Measurements from ENCODE around the gene GALNT16.

GALNT16 gene

DNA sequence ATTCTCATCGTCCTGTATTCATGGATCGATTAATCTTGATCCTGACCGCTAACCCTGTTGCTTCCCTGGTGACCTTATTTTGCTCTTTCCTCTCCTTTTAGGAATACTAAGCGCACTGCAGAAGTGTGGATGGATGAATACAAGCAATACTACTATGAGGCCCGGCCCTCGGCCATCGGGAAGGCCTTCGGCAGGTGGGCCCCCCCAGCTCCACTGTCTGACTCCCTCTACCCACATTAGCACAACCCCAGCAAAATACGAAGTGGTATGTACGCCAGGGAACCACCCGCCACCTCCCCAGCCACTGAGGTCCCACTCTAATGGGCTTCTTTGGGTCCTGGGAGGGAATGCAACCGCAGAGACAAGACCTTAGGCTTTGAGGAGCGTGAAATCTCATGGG is 79.5 kb downstream of the GALNT16 start:
- DNase-seq (ENCODE audit: low read depth) = no peak

DNA sequence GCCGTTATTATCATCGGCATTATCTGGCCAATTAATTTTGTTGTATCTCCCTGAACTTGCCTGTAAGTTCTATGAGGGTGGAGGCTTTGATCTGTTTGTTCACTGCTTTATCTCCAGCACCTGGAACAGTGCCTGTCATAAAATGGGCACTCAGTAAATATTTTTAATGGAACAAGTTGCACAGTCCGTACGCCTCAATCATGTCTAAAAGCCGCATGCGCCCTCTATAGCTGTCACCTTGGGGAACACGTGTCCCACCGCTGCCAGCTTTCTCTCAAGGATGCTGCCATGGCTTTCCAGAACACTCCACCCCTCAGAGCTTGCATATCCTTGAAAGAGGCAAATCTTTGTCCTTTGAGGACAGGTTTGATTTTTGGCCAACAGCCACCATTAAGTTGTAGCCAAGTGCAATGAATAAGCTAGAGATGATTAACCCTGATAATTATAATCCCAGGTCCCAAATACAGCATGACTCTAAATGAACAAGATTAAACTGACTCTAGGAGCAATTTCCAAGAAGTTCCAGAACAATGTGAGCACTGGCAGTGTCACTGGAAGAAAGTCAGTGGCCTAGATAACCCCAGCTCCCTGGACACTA is 83.1 kb downstream of the GALNT16 start:
- no peak for DNase-seq (ENCODE audit: low read depth)

DNA sequence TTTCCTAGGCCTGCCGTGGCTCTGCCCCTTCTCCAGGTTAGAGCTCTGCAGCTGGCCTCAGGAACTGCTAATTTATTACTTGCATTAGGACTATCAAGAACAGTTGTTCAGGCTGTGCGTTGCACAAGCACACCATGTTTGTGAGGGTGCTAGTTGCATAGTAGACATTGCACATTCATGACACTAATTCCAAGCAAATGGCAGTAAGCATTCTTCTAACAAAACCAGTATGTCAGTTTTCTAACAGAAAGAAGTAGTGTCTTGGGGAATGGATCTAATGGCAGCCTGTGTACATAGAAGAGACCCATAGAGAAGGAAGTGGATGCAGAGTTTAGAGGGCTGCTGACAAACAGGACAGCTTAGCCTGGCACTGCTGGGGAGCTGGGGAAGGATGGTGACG is 84.2 kb downstream of the GALNT16 start:
- DNase-seq (ENCODE audit: low read depth) = no peak

DNA sequence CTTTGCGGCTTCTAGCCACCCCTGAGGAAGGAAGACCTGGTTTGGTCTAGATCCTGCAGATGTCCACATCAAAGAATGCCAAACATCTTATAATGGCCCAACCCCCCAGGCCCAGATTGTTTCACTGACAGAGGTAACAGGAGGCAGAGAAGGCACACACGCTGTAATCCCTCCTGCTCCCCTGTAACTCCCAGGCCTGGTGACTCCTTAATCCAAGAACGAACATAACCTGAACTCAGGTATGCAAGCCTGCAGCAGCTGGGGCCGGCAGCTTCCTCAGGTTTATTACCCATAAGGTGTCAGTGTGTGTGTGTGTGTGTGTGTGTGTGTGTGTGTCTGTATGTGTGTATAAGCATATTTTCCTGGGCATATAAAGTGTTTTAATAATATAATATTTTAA is 85.4 kb downstream of the GALNT16 start:
- DNase-seq (ENCODE audit: low read depth) = no peak

DNA sequence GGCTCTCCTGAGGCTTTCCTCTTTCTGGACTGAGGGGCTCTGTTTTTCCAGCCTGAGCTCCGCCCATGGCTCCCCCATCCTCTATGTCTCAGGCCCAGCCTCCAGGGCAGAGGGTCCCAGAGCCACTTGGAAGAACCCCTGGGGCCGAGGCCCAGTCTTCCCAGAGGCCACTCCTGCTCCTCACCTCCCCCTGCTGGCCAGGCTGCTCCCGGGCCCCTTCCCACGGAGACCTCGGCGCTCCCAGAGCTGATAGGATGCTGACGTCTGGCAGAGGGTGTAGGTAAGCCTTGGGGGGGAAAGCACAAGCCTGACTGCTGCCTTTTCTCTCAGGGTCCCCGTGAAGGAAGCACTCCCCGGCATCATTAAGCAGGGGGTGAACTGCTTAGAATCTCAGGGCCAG is 86.8 kb downstream of the GALNT16 start:
- peak; percentile 9 for DNase-seq (ENCODE audit: low read depth)

DNA sequence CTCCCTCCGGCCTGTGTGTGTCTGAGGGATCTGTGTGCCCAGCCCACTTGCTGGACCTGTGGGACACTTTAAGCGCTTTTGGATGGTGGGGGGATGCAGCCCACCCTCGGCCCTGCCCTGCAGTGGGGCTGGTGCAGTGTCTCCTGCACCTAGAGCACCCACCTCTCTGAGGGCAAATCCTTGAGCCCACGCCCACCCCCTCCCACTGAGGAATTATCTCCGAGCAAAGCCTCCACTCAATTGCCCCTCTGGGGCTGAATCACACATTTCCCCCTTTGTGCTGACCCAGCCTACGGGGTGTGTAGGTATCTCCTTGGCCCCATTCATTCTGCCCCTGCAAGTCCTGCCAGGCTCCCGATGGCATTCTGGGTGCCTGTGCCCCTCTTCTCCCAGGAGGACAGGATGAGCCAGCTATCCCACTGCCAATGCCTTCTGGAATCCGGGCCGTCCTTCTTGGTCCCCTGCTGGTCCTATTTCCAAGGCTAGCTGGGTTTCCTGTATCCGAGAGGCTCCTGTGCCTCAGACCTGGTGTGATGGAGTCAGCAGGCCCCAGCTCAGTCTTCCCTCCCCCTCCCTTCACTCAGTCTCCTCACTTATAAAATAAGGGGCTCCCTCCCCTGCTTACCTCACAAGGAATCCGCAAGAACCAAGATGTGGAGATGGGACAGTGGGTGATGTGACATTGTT is 89.3 kb downstream of the GALNT16 start:
- DNase-seq (ENCODE audit: low read depth) = no peak

DNA sequence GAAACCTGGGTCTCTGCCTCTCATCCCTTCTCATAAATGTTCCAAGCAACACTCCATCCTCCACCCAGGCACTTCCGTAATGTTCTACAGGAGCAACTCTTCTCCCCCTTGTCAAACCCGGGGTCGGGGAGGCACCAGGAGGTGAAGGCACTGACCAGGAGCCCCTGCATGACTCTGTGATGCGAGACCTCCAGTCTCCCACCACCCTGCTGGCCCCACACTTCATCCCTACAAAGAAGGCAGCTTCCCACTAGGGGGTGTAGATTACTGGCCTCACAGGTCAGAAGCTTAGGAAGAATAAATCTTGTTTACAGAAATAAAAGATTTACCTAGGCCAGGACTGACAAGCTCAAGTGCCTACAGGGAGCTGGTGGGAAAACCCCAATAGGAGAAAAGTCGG is 90.9 kb downstream of the GALNT16 start:
- DNase-seq (ENCODE audit: low read depth) = no peak

DNA sequence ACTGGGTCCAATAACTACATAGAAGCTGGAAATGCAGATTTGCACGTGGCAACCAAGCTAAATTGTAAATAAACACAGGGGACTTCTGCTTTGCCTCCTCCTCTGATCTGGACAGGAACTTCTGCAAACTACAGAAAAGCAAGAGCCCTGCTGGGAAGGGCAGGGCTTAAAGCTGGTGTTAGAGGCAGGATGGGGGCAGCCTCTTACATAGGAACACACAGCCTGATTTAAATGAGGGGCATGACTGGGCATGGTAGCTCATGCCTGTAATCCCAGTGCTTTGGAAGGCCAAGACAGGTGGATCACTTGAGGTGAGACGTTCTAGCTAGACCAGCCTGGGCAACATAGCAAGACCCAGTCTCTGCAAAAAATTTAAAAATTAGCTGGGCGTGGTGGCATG is 91.4 kb downstream of the GALNT16 start:
- no peak for DNase-seq (ENCODE audit: low read depth)

DNA sequence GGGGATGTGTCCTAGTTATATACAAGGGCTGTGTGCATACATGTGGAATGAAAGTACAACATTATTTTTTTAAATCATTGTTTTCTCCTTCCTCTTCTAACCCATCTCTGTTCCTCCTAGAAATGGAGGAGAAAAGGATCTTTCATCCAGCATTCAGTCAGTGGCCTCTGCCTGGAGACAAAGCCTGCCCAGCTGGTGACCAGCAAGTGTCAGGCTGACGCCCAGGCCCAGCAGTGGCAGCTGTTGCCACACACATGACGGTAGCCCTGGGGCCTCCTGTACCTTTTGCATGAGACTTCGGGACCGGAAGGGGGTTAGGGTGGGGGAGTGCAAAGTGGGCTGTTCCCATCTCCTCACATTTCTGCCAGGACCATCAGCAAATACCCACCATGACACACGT is 92.0 kb downstream of the GALNT16 start:
- DNase-seq (ENCODE audit: low read depth) = no peak

DNA sequence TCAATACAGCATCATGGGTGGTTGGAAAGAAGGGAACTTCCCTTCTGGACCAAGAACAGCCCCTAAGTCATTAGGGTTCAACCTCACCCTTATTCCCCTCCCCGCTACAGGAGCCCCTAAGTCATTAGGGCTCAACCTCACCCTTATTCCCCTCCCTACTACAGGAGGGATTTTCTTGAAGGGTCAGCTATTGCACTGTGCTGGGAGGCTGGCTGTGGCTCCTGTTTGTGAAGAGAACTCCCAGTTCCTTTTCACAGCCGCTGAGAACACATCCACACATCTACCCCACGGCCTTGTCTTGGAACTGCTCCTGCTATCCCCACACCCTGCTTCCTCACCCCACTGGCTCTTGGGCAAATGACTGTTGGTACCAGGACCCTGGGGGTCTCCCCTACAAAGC is 93.2 kb downstream of the GALNT16 start:
- DNase-seq (ENCODE audit: low read depth) = no peak

DNA sequence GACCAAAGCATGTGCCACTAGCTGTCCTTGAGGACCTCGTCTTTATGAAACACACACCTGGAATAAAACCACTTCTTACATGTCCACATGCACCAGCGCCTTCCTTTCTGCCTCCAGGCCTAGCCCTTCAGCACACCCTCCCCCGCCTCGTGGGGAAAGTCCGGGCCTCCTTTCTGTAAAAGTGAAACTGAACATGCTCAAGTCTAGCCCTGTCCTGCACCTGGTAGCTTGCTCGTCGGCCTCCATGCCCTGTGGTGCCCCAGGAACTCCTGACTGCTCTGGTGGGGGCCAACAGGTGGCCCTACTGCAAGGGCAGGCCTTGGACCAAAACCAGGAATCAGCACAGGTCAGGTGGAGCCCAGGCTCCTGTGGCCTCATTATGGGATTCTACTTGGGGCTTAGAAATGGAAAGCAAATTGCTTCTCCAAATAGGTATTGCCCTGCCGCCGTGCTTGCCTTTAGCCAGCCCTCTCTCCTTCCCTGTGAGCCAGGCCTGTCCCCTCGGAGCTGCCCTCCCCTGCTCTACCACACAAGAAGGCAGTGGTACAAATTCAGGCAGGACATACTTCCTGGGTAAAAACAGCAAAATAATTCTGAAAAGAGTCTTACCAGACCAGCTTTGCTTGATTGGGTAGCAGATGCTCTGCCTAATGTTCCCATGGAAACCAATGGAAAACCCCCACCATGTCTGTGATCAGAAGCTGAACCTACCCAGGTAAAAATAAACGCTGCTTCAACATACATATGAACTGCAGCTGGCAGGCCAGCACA is 94.6 kb downstream of the GALNT16 start:
- DNase-seq (ENCODE audit: low read depth) = peak; percentile 11

DNA sequence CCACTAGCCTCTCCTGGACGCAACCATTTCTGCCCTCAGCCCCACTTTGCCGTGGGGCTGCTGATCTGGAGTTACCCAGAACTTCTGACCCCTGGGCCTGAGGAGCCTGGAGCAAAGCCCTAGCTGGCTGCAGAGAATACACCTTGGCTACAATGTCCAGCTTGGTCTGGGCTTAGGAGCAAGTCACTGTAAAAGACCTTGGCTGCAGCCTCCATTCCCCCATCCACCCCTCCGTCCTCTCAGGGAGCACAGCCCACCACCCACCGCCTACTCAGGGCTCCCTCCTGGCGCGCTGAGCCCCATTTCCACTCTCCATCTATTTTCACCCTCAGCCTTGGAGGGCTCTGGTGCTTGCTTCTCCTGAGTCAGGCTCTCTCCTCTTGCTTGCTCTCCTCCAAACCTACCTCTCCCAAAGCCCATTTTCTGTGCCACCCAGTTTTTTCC is 95.2 kb downstream of the GALNT16 start:
- no peak for DNase-seq (ENCODE audit: low read depth)

DNA sequence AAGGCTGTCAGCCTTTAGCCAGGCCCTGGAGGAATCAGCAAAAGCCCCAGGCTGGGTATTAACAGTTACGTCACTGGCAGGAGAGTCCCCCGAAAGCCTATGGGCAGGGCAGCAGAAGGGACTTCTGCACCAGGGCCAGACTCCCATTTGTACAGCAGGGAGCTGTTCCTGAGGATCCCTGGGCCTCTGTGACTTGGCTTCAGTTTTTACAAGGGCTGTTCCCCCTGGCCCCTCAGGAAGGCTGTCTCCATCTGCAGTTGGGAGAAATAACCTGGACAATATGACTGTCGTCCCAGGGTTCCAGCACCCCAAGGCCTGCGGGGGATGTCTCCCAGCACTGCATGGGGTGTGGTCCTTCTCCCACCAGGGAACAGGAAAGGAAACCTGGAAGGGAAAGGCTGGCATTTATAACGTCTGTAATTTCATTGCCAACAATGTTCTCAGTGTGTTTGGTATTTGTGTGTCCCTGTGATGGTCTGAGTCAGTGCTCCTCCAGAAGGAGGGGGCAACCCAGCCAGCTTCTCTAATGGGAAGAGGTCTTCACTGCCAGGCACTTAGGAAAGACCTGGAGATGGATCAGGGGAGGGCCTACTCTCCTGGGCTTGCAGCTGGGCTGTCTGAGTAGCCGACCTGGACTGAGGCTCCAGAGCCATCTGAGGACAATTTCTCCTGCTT is 95.8 kb downstream of the GALNT16 start:
- peak; percentile 51 for DNase-seq (ENCODE audit: low read depth)

DNA sequence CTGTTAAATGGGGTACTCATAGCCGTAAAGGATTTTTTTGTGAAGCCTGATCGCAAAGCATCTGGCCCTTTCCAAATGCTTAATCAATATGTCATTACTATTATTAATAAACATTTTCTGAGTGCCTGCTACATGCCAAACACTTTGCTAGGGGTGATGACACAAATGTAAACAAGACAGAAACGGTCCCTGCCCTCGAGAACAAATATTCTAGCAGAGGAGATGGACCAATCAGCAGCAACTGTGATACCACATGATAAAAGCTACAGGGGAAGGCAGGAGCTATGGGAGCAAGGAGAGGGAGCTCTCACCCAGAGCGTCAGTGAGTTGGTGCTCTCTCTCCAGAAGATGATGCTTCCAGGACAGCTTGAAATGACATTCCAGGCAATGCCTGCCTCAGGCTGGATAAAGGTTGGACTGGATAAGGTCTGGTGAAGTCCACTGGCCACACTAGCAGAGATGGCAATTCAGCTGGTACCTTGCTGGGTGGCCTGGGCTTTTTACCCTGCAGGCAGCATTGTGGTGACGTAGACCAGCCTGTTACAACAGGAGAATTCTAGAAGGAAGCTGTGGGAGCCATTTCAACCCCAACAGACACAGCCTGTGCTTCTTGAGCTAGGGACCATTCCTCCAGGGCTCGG is 97.1 kb downstream of the GALNT16 start:
- DNase-seq (ENCODE audit: low read depth) = no peak

DNA sequence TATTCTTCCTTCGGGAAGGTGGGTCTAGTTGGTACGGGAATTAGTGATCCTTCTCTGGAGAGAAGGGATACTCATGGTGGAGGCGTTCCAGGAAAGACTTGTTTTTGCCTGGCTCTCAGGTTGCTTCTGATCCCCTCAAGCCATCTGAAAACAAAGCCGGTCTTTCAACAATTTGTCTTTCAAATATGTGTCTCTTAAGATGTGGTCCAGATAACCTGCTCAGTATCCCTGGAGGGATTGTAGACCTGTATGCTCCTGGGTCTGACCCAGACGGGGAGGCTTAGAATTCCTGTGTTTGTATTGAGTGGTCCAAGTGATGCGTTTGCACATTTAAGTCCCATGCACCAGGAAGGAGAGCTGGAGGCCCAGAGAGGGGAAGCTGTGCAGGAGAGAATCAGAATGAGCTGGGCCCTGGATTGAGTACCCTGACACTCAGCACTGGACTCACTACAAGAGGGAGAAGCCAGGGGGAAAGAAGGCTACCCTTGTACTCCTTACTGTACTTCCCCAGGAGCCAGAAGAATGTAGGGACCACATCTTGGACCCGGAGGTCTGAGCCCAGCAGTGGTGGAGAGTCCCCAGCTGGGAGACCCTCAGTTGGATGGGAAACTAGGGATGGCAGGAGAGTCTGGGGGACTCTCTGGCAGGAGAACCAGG is 97.7 kb downstream of the GALNT16 start:
- DNase-seq (ENCODE audit: low read depth) = no peak

DNA sequence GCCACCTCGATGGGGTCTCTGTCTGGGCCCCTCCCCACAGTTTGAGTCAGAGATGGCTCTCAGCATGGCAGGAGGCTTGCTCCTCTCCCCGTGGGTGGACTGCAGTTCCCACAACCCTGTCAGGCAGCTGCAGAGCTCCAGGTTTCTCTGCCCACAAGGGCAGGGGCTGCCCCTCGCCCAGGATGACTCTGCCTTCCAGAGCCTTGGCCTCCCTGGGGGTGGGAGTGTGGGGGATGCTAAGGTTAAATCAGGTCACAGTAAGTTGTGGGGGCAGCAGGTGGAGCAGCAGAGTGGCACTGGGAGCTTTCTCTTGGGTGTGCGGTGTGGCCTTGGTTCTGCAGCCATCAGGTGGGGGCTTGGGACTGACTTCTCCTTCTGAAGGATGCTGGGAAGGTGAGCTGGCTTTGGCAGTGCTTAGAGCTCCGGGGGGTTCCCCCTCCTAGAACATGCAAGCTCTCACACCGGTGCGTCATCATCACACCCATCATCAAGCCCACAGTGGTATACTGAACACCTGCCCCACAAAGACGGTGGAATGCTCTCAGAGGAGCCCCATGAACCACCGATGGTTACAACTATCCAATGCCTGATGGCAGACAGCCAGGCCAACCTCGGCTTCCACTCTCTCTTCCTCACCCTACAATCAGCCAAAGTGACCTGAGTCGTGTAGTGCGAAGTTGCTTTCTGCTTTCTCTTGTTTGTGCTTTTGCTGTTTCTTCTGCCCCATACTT is 98.4 kb downstream of the GALNT16 start:
- DNase-seq (ENCODE audit: low read depth) = no peak

DNA sequence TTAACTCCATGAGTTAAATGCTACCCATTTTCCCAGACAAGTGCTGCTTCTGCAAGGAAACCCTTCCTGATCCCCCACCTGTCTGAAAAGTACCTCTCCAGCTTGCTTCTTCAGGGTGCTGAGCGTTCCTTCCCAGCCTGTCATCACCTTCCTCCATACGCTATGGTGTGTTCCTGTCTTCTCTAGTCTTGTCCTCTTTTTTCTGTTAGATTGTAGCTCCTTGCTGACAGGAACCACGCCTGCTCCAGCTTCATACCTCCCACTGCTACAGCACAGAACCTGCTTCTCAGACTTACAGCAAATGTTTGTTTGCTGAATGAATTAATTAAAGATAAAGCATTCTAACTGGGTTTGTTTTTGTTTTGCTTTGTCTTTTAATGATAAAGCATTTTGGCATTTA is 99.0 kb downstream of the GALNT16 start:
- DNase-seq (ENCODE audit: low read depth) = no peak

DNA sequence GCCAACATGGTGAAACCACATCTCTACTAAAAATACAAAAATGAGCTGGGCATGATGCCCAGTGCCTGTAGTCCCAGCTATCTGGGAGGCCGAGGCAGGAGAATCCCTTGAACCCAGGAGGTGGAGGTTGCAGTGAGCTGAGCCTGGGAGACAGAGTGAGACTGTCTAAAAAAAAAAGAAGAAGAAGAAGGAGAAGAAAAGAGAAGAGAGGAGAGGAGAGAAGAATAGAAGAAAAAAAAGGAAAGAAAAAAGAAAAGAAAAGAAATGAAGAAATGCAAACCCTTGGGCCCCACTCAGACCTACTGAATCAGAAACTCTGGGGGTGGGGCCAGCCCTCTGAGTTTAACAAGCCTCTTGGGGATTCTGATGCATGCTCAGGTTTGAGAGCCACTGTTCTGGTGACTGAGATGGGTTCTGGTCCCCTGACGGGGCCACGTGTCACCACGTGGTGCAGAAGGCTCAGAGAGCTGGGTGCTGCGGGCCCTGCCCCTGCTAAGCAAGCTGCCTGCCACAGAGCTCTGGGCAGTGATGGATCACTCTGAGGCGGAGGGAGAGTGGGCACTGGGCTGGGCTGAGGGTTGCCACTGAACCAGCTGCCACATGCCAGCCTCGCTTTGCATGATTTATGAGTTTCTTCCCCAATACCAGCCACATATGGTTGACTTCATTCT is 100.6 kb downstream of the GALNT16 start:
- no peak for DNase-seq (ENCODE audit: low read depth)

DNA sequence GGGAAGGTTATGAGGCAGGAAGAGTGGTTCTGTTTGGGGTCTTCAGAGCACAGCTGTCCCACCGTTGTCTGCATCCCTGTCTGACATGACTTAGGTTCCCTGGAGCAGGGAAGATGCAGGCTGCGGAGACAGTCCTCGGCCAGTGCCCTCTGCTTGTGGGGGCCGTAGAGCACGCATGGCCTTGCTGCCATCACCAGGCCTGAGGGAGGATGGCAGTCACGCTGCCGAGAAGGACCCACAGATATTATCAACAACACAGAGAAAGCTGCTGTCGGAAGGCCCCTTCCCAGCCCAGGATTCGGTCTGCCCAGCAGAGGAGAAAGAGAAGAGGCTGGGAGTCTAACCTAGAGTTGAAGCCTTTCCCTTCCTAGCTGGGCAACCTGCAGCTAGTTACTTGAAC is 103.1 kb downstream of the GALNT16 start:
- DNase-seq (ENCODE audit: low read depth) = peak; percentile 36

DNA sequence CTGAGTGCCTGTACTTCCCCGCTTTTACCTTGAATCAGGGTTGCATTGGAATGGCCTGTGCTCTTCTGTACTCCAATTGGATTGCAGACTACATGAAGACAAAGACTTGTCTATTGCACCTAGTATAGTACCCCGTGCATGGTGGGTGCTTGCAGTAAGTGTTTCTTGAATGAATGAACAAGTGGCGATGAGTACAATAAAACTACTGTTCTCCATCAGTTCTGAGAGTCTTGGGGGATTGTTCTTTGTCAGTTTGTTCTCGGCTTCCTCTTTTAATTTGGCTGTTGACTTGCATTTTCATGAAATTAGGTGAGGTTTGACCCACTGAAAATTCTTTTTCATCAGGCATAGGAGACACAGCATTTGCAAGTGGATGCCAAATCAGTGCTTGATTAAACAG is 104.0 kb downstream of the GALNT16 start:
- no peak for DNase-seq (ENCODE audit: low read depth)

DNA sequence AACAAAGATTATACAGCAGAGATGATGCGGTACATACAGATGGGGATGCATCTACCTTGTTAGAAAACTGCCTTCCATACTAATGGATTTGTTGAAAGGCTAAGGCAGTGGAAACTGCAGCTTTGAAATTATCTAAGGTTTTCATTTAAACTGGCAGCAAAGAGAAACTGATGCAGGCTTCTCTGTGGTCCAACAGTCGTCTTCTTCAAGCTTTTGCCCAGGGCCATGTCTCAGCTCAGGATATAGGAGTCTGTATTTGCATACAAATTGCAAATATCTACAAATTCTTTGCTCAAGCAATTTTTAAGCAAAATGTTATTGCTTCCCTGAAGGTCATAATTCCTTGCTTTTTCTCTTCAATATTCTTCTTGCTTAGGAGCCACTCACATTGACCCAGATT is 104.4 kb downstream of the GALNT16 start:
- DNase-seq (ENCODE audit: low read depth) = no peak

Data from iris pigment epithelial cell (primary cell).